HPDE6-E6E7 (cell line): ENCODE data around the gene SURF1.
A peak's percentile ranks its signal among the peaks of the same experiment; 100 is the strongest.

Source experiments
- DNase-seq: peaks from one replicate; pipeline ENCODE4 v3.0.0; 2011; ENCODE audit warnings: missing footprints; ENCODE audit errors: extremely low spot score

The SURF1 gene

DNA sequence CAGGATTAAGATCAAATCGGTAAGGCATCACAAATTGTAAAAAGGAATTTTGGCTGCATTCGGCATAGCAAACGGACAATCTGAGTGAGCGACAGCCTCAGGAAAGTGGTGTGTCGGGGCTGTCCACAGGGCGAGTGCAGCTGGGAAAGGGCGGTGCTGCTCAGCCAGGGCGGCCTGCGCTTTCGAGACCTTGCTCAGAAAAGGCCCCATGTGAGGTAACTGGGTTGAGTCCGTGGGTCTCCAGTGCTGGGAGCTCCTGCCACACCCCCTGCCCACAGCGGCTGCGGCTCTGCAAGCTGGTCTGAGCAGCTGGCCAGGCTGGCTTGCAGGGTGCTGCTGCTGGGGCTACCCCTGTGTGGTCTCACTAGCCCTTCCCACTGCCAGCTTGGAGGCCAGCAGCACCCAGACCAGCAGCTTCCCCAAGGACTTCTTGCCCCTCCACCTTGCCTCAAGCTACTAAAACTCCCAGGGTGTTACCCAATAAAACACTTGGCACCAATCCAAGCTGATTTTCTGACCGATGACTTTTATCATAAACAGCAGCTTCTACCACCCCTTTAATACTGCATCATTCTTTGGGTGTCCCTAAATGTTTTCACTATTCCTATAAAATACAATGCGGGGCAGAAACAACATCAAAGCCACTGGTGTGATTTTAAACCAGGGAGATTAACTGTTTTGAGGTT is 6.2 kb upstream of the SURF1 start:
- no peak for DNase-seq

DNA sequence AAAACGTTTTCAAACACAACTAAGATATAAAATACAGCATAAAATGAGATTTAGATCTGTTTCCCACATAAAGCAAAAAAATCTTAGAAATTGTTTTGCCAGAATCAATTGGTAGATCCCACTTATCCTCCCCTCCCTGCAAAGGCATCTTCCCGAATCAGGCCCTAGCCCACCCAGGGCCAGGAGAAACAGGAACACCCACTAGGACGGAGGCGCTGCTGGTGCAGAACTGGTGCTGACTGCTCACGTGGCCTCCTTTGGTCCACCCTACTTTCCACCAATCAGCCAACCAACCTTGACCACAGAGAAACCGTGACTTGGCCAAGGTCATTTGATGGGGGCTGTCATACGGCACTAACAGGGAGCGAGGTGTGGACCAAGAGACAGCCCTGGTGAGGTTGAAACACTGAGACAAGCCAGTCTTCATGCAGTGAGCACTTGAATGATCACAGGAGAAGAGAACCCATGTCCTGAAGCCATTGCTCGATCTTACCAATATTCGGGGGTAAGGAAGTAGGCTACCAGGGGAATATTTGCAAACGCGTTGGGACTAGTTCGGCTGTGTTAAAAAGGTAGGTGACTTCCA is 5.3 kb upstream of the SURF1 start:
- DNase-seq: no peak

DNA sequence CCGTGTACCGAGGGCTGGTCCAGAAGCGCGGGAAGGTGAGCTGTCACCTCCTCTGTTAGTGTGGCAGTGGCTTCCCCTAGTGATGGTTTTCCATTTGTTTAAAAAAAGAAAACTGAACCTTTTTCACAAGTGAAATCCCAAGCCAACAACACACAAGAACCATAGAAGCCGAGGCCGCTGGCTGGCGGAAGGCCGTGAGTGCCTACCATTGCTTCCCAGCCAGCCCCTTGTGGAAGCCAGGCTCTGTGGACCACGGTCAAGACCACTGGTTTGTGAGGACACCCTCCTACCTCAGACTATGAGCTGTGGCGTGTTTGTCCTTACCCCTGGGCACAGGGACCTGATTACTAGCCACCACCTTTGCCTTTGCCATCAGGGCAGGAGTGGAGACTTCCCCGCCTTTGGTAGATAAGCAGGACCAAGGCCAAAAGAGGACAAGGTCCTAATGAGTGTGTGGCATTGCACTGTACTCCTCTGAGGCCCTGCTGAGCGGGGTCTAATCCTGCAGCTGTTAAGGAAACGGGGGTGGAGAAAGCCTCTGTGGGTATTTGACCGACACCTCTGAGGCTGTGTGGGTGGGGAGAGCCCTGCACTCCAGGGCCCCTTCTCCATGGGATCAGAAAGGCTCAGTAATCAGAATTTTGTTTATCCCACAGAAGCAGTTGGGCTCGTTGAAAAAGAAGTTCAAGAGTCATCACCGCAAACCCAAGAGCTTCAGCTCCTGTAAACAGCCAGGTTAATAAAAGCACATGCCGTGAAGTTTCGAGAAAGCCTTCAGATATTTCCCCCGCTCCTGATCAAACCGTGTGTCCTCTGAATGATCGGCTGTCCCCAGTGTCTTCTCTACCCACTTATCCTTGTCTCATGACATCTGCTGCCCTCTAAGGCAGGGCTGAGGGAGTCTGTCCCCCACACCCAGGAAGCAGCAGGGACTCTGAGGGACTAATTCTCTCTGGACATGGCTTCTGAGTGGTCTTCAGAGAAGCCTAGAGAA is 4.4 kb upstream of the SURF1 start:
- DNase-seq: no peak

DNA sequence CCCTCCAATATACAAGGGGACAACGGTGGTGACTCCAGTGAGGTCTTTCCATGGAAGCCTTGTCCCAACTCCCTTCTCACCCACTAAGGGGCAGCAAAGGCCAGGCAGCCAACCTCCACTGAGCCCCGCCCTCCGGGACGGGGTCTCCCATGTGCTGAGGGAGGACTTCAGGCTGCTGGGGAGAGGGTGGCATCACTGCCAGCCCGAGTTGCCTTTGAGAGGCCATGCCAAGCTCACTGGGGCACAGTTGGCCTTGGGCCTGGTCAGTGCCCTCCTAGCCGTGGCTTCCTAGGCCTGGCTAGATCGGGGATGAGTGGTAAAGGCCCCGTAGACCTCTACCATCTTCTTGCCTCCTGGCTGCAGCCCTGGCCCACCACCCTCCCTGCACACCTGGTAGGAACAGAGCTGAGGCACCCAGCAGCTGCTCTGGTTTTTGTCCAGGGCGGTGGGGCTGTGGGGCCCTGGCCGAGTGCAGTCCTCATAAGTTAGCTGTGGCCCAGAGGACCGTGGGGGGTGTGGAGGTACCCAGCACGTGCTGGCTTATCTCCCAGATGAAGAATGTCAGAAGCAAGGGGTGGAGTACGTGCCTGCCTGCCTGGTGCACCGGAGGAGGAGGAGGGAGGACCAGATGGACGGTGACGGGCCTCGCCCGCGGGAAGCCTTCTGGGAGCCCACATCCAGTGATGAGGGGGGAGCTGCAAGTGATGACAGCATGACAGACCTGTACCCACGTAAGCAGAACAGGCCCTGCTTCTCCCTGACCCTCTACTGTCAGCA is 3.3 kb upstream of the SURF1 start:
- no peak for DNase-seq

DNA sequence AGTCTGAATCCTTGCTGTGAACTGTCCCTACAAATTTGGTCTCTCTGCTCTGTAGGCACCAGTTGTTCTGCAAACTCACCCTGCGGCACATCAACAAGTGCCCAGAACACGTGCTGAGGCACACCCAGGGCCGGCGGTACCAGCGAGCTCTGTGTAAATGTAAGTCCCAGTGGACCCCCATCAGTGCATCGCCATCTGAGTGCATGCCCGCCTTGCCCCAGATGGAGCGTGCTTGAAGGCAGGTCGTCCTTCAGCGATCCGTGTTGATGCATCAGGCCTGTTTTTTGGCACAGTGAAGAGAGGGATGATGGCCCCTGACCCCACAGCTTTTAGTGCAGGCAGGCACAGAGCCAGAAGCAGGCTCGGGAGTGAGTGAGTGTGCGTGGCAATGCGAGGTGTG is 1.4 kb upstream of the SURF1 start:
- DNase-seq: no peak

DNA sequence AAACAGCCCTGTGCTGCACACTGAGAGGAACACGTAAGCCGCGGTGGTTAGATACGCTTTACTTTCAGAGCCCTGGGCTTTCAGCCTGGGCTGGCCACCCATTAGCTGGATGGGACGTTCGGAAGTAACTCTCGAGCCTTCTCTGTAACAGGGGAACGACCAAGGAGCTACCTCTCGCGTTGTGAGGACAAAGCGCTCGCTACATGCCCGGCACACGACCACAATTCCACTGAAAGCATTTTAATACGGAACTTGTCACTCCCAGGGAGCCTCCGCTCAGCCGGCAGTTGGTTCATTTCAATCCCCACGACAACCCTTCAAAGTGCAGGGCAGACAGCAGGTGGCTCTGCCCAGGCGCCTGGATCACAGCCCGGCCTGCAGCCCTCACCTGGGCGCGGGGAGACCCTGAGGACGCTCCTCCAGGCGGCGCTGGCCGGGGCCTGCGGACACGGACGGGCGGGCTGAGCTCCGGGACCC is 368 bp downstream of the SURF1 start:
- DNase-seq: no peak

DNA sequence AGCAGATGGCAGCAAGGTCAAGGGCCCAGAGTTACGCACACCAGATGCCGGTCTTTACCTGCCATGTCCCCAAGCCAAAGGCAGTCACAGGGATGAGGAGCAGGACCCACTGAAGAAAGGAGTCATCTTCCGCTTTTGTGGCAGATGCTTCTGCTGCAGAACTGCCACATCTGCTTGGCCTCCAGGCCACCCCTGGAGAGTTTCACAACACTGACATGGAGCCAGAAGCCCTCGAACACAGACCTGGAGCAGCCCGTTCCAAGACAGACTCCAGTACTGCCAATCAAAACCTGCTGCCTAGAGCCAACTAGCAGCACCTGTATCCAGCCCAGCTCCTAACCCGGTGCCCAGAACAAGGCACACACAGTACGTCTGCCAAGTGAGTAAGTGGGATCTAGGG is 1.5 kb downstream of the SURF1 start:
- no peak for DNase-seq

DNA sequence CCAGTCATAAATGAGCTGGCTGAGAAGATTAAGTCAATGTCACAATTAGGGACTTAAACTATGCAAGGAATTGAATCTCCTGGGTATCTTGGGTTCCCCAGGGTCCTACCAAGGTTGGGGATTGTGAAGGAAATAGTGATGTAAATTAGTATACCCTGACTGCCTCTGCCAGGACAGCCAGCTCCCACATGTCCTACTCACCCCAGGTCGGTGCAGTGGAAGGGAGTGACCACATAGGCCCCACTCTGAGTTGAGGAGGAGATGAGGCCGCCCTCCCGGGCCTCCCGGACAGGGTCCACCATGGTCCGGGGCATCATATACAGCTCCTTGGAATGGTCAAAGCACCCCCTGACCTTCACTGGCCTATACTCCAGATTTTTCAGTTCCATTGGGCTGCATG is 2.7 kb downstream of the SURF1 start:
- no peak for DNase-seq

DNA sequence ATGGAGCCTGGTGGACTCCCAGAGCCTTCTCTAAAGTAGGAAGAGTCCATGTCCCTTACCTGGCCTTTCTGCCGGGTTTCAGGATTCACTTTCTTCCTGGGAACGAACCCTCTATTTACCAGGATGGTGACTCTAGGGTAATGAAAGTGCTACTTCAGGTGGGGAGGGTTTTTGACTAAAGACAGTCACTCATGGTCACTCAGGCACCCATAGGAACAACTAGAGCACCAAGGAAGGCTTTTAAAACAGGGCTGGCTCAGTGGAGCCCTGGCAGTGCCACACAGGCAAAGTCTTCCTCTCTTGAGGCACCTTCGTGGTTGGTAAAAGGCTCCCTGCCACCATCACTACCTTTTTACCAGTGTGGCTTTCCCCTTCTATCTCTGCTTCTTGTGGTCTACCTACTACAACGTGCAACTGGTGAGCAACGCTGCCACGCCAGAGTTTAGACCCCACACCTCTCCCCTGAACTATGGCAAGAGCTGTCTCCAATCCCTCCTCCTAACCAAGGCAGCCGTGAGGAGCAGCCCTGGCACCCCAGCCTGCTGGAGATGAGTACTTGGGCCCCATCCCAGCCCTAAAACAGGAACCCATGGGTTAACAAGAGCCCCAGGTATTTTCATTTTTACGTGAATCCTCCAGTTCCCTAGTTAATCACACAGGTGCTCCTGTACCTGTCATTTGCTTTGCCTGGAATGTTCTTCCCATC is 3.5 kb downstream of the SURF1 start:
- DNase-seq: no peak

DNA sequence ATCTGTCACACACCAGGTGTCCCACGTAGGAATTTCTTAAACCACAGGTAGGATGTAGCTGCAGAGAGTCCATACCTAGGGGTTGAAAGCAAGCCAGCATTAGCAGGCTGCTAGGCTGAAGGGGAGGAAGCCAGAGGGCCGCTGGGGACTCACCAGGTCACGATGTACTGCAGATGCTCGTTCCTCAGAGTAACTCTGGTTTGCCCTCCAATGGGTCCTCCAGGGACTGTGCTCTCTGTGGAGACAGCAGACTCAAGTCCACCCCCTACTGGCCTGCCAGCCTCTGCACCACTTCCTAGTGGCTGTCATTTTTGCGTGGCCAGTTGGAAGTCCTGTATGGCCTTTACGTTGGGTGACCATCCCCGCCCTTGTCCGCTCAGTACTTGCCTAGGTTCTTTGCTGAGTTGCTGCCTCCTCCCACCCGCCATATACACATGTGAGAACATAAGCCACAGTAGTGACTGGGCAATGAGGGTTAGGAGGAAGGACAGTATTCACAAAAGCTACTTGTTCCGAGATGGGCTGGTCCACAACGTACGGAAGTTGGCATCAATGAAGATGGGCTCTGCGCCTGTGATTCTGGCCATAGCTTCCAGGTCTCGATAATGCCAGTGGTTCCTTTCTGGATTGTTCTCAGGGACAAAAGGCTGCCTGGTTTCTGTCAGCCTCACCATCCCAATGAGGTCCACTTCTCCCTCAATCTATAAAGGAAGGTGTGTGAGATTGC is 4.2 kb downstream of the SURF1 start:
- no peak for DNase-seq

DNA sequence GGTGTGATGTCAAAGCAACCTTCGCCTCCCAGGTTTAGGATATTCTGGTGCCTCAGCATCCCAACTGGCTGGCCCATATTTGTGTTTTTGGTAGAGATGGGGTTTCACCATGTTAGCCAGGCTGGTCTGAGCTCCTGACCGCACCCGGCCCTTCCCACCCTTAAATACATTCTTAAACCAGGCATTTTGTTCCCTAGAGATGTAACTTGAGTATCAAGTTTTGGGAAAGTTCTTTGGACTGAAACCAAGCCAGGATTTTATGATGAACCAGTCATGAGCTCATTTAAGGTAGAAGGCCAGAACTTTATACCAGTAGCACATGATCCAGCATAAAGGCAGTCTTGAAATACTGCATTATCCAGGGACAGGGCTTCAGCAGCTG is 4.8 kb downstream of the SURF1 start:
- no peak for DNase-seq

DNA sequence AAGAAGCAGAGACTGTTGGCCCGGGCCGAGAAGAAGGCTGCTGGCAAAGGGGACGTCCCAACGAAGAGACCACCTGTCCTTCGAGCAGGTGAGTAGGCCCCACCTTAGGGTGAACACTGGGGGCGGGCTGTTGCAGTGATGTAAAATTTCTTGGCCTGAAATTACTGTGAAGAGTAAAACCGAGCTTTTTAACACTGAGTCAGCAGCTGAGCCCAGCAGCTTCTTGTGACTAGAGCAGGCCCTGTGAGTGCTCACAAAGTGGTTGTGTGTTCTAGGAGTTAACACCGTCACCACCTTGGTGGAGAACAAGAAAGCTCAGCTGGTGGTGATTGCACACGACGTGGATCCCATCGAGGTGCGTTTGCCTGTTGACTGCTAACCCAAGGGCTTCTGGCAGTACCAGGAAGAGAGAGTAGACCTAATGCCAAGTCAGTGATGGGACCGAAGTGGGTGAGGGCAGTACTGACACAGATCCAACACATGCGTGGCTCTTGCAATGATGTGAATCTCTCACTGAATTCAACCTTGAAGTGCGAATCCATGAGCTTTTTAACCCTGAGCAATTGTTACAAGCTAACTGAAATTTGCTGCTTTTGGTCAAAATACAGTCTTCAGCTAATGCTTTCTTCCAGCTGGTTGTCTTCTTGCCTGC is 6.2 kb downstream of the SURF1 start:
- DNase-seq: no peak

DNA sequence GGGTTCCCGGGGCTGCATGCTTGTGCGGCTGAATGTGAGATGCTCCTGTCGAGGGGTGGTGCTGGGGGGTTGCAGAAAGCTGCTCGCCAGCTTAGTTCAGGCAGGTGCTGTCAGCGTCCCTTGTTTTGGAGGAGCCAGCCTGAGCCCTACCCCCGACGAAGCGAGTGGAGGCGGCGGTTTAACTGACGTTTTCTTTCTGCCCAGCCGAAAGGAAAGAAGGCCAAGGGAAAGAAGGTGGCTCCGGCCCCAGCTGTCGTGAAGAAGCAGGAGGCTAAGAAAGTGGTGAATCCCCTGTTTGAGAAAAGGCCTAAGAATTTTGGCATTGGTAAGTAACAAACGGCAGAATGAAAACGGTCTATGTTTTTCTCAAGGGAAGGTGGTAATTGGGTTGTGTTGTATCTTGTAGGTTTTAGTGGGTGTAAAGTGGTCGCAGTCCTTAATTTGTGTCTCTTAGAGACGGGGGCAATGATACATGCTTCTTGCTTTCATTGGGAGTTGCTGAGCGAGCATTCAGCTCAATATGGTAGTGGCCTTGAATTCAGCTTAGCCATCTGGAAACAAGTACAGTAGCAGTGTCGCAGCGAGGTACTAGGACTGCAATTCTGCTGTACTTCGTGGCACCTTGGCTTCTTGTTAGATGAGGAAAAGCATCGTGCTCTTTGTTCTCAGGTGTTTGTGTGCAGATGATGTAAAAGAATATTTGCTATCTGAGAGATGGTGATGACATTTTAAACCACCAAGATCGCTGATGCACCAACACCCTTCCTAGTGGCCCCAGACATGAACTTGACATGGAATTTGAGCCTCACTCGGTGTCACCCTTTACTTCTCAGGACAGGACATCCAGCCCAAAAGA is 7.3 kb downstream of the SURF1 start:
- DNase-seq: no peak

DNA sequence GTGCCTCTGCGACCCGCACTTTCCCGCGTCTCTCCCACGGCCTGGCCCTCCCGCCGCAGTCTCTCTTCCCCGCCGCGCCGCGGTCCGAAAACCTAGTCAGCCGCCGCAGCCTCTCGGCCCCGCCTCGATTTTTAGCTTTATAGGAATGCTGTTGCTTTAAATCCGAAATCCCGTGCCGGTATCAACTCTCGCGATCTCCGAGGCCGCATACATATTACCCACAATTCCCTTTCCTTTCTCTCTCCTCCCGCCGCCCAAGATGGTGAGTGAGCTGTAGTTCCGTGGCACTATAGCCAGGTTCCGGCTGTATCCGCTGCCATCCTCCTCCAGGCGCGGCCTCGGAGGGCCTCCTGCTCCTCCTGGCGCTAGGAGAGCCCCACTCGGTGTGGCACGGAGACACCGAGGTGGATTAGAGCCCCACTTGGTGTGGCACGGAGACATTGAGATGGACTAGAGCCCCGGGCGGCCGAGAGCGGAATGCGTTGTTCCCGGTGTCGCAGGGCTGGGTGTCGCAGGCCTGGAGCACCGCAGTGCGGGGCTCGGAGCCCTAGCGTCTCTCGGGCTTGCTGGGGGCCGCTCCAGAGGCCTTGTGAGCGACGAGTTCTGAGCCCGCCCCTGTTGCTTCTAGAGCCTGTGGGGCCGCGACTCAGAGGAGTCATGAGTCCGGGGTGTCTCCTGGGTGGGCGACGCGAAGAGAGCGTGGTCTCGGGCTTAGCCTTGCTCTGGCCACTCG is 8.1 kb downstream of the SURF1 start, which contains the start of the genes MED22 and RPL7A:
TSS of gene MED22 (minus strand) at position 147 of the 733 bp plus-strand sequence. CDS start 1,469 bp downstream, outside the sequence.
TSS of gene RPL7A (plus strand) at position 234 of the 733 bp plus-strand sequence. CDS start at position 260, 26 bp downstream.
- peak; percentile 81 for DNase-seq

DNA sequence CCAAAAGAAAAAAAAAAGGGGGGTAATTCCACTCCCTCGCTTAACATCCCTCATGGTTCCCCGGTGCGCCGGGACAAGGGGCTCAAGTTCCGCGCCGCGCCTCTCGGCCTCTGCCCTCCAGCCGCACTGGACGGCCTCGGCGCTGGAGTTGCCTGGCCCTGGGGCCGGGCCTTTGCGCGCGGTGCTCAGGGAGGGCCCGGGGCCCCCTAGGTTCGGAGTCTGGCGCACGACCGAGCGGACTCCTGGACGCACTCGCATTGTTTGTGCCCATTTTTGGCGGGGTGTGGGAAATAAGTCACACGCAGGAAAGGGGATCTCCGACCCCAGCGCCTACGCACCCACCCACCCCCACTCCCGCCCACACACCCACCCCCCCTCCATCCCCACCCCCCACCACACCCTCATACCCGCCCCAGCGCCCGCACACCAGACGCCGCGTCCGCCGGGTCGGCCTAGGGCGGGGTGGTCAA is 8.7 kb downstream of the SURF1 start:
- DNase-seq: no peak

DNA sequence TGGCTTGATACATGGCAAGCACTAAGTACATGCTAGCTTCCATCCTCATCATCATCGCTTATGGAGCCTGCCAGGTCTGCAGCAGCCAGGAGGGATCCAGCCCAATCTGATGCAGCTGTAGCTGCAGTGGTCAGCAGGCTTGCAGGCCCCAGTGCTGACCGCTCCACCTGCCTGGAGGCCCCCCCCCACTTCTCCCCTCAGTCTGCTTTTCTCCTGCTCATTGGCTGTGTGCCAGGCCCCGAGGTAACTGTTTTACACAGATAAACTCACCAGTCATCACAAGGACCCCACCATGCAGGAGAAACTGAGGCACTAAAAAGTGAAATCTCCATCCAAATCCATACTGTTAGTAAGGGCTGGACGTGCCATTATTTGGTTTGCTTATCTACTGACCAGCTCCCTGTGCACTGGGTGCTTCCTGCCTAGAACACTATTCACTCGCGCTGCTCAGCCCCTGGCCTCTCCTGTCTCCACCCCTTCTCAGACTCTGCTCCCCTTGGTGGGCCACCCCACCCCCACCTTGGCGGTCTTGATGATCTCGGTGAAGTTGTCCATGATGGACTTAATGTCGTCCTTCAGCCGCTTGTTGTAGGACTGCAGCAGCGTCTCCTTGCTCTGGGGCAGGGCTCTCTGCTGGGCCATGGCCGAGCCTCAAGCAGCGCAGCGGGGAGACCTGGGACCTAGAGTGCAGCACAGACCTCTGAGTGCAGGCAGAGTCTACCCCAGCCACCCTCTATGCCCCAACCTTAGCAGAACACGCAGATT is 10.1 kb downstream of the SURF1 start:
- no peak for DNase-seq

DNA sequence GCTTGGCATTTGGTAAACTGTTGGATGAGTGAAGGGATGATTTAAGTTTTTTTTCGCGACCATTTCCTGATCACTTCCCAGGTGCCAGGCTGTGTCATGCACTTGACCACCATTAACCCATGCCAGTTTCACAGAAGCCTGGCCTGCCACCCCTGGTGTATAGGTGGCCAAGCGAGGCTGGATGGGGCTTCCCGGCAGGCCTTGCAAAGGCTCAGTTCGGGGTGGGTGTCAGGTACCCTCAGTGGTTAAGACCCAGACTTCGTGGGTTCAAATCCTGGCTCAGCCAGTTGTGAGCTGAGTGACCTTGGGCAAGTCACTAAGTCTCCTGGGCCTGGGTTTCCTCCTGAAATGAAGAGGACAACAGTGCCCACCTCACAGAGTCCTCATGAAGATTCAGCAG is 10.7 kb downstream of the SURF1 start:
- no peak for DNase-seq
